Measurements from ENCODE around the gene NLGN1.

- no peak for TF ChIP-seq CTCF (IDR thresholded peaks at IDR 0.05)
- no peak for TF ChIP-seq POLR2A (IDR thresholded peaks at IDR 0.05)
Observed at GRCh38 chr3:173639098-173639497, 241.6 kb downstream of the NLGN1 start.

Measured in heart left ventricle (tissue), 13 donors.